ENCODE data around the gene UNC119B.

The UNC119B gene

DNA sequence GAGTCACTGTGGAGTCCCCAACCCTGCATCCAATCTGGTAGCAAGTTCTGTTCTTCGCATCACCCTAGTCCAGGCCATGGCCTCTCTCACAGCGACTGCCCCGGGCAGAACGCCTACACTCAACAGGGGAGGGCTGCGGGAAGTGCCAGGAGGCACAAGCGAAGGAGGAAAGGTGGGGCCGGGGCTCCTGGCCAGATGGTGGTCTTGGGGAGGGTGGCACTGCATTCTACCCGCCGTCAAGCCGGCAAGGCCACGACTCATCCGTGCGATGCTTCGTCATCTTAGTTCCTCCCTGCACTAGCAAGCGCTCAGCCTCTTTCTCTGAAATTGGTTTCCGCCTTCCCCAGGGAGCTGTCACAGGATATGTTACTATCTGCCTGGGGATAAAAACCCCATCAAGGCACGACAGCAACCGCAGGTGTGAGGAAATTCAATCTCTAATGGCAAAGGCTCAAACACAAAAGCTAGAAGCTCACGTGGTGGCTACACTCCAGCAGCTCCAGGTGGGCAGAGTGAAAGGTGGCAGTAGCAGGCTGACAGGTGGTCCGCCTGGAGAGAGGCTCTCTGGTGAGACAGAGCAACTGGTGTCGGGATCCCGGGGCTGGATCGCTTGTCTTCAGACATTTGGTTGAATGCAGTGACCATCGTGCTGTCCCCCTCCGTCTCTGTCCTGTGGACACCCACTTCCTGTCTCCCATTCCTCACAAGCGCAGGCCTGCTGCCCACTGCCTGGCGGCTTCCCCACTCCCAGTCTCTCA lies 49.5 kb downstream of the UNC119B start:
- no peak for DNase-seq (ENCODE audit: low read depth in 1 of 2, low spot score in 1 of 2)
- TF ChIP-seq JUND (IDR thresholded peaks at IDR 0.05; ENCODE audit: low read depth), result no peak
- in situ Hi-C loops (cut with HindIII; ENCODE audit: low pct_unique_long_range_greater_than_20kb, low sequenced_read_pairs), result no loop called here

DNA sequence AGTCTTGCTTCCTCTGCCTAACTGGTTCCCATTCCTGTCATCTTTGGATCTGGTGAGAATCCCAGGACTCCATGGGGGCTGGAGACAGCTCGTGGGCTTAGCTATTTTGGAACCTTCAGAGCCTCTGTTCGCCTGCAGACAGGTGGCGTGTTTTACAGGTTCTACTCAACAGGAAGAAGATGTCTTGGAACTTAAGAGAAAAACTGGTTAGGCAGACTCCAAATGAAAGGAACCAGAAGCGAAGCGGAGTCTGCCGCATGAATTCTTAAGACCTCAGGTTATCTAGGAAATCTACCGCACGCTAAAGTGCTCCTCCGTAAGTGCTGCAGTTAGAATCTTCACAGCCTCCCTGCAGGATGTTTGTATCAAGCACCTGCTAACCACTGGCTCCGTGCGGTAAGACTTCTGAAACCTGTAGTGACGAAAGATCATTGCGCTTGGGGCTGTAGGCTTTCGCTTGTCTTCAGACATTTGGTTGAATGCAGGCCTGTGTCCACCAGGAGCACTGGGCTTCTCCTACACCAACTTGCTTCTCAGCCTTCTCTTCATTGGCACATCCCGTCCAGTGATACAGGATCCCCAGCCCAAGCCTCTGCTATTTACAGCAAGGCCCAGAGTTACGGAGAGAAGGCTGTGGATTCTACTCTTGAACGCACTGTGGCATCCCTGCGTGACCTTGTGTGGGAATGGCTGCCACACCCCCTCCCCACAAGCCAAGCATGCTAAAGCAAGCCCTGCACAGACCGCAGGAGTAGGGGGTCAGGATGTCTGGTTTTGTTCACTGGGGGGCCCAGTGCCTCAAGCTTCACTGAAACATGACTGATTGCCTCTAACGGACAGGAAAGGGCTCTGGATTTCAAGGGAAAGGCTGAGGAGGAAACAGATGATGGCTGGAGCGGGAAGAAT lies 50.3 kb downstream of the UNC119B start:
- TF ChIP-seq JUND (IDR thresholded peaks at IDR 0.05; ENCODE audit: low read depth), result no peak
- DNase-seq (ENCODE audit: low read depth in 1 of 2, low spot score in 1 of 2), result no peak
- in situ Hi-C loops (cut with HindIII; ENCODE audit: low pct_unique_long_range_greater_than_20kb, low sequenced_read_pairs), result no loop called here

DNA sequence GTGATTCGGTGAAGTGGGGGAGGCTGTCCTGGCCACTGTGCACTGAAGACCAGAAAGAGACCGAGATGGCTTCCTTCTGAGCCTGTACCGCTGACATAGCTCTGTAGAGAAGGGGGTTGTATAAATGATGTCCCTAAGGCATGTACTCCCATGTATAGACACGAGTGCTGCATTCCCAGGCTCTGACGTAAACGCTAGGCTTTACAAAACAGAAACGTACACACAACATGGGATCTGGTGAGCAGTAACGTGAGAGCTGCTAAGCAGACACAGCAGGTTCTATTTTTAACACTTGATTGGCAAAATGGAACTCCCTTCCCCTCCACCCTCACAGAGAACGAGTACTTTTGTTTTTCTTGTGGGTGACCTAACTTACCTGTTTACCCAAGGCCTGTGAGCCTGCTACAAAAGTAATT lies 51.3 kb downstream of the UNC119B start:
- no peak for TF ChIP-seq JUND (IDR thresholded peaks at IDR 0.05; ENCODE audit: low read depth)
- DNase-seq (ENCODE audit: low read depth in 1 of 2, low spot score in 1 of 2), result peak in 1 of 2 experiments; percentile 25
- in situ Hi-C loops (cut with HindIII; ENCODE audit: low pct_unique_long_range_greater_than_20kb, low sequenced_read_pairs), result no loop called here

DNA sequence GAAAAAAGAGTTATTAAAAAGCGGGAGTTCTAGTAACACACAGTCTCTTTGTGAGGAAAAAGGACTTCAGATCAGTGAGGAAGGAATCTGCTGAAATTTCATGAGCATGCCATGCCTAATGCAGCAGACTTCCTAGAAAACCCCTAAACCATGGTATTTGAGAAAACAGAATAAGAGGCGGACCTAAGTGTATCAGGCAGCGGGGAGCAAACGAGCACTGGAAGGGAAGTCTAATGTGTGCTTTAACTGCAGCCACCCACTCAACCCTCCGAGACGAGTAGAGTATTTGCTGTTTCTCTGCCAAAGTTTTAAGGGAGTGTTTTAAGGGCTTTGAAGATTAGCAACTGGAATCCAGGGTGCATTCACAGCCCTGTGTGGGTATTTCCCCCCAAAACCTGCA lies 51.8 kb downstream of the UNC119B start:
- in situ Hi-C loops (cut with HindIII; ENCODE audit: low pct_unique_long_range_greater_than_20kb, low sequenced_read_pairs), result no loop called here
- no peak for DNase-seq (ENCODE audit: low read depth in 1 of 2, low spot score in 1 of 2)
- TF ChIP-seq JUND (IDR thresholded peaks at IDR 0.05; ENCODE audit: low read depth), result no peak

DNA sequence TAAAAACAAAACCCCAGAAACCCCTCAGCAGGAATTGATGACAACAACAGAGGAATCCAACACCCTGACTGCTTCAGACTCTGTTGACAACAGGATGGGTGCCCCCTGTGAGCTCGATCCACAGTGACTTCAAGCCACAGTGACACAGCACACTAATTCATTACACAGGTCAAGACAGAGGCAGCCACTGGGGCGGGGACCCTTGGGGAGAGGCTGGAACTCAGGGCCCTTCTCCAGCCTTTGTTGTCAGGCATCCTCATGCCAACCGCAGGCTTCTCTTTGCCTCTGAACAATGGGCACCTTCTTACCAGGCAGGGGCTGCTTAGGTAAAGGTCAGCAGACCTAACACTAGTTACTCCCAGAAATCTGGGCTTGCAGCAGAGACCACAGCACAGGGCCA lies 53.0 kb downstream of the UNC119B start:
- in situ Hi-C loops (cut with HindIII; ENCODE audit: low pct_unique_long_range_greater_than_20kb, low sequenced_read_pairs), result no loop called here
- TF ChIP-seq JUND (IDR thresholded peaks at IDR 0.05; ENCODE audit: low read depth), result no peak
- DNase-seq (ENCODE audit: low read depth in 1 of 2, low spot score in 1 of 2), result no peak

DNA sequence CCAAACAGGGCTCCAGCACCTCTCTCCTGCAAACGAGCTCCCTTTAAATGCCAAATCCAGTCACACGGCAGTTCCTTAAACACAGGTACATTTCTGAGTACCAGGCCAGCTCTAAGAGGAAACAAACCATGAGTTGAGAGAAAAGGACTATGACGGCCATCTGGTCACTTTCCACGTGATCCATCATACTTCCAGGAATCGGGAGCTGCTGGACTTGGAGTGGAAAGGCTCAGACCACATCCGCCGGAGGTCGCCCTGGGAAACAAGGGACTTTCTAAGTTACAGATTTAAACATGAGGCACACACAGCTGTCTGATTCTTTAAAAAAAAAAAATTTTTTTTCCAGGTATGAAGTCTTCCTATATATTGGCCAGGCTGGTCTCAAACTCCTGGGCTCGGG lies 54.6 kb downstream of the UNC119B start:
- no peak for DNase-seq (ENCODE audit: low read depth in 1 of 2, low spot score in 1 of 2)
- TF ChIP-seq JUND (IDR thresholded peaks at IDR 0.05; ENCODE audit: low read depth), result no peak
- in situ Hi-C loops (cut with HindIII; ENCODE audit: low pct_unique_long_range_greater_than_20kb, low sequenced_read_pairs), result no loop called here

DNA sequence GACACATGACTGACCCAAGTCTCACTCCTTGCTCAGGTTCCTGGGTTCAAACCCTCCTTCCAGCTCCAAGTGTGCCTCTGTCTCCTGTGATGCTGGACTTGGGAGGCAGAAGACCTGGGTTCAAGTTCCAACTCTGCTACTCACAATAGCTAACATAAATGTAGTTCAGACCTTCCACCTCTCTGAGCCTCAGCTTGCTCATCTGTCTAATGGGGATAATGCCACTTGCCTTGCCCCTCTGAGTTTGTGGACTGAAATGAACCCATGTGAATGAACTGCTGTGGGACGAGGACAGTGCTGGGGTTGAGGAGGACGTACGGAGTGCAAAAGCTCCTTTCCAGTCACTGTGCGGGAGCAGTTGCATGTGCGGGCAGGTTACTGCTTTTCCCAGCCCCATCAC lies 56.3 kb downstream of the UNC119B start:
- TF ChIP-seq JUND (IDR thresholded peaks at IDR 0.05; ENCODE audit: low read depth), result no peak
- in situ Hi-C loops (cut with HindIII; ENCODE audit: low pct_unique_long_range_greater_than_20kb, low sequenced_read_pairs), result no loop called here
- no peak for DNase-seq (ENCODE audit: low read depth in 1 of 2, low spot score in 1 of 2)

DNA sequence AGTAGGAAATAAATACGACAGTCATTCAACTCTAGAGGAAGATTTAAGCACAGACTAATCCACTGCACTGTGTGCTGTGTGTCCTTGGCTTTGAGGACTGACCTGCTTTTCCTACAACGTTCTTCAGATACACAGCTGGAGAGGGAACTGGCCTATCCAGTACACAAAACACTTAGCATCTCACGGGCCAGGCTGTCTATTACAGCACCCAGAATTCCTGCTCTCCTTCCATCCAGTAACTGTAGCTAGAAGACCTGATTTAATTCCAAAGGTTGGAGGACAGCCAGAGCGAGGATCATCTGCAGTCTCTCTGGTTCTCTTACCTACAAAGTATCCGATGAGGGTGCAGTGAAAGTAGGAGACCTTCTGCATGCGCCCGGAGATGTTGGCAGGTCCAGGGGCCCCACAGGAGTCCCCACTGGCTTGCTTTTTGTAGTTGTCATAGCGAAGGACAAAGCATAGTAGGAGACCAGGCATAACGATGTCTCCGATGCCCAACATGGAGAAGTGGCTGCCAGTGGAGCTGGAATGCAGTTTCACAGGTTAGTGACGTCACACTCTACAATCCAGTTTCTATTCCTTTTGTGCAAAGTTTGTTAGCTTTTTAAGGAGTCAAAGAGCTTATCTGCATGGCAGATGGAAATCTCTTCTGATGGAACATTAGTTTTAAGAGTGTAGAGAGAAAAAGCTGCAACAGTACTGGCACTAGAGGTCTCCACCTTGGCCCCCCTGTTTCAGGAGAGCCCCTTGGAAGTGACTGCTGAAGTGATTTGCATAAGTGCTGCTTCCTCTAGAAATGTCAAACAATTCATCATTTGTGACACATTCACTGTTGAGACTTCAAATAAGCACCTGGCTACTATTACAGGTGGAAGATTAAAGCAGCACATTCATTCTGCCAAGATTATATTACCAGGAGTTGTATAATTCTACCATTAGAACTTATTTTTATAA lies 57.1 kb downstream of the UNC119B start:
- in situ Hi-C loops (cut with HindIII; ENCODE audit: low pct_unique_long_range_greater_than_20kb, low sequenced_read_pairs), result no loop called here
- no peak for TF ChIP-seq JUND (IDR thresholded peaks at IDR 0.05; ENCODE audit: low read depth)
- peak; percentile 38 to 68 for DNase-seq (ENCODE audit: low read depth in 1 of 2, low spot score in 1 of 2)

DNA sequence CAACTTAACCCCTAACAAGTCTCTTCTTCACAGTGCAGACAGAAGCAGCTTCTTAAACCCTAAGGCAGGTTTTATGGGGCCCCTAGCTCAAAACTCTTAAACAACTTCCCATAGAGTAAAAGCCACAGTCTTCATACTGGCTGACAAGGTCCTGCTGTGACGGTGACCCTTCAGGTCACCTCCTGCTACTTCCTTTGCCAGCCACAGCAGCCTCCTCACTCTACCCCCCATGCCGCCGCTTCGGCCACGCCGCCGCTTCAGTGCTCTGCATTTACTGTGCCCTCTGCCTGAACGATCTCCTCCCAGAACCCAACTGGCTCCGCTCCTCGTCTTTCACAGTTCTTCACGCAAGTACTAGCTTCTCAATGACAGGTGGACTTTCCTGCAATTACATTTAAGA lies 60.8 kb downstream of the UNC119B start:
- DNase-seq (ENCODE audit: low read depth in 1 of 2, low spot score in 1 of 2), result no peak
- no peak for TF ChIP-seq JUND (IDR thresholded peaks at IDR 0.05; ENCODE audit: low read depth)
- in situ Hi-C loops (cut with HindIII; ENCODE audit: low pct_unique_long_range_greater_than_20kb, low sequenced_read_pairs), result no loop called here

All from T47D (cell line).